NCI-H2227 treated with DMSO at 0.1 percent for 48 hours (cell line): ENCODE data around the gene HDHD5.

ENCODE experiments used
- DNase-seq: peaks from one replicate; lab custom pipeline; 2025; lab: John Stamatoyannopoulos, UW

HDHD5 gene

DNA sequence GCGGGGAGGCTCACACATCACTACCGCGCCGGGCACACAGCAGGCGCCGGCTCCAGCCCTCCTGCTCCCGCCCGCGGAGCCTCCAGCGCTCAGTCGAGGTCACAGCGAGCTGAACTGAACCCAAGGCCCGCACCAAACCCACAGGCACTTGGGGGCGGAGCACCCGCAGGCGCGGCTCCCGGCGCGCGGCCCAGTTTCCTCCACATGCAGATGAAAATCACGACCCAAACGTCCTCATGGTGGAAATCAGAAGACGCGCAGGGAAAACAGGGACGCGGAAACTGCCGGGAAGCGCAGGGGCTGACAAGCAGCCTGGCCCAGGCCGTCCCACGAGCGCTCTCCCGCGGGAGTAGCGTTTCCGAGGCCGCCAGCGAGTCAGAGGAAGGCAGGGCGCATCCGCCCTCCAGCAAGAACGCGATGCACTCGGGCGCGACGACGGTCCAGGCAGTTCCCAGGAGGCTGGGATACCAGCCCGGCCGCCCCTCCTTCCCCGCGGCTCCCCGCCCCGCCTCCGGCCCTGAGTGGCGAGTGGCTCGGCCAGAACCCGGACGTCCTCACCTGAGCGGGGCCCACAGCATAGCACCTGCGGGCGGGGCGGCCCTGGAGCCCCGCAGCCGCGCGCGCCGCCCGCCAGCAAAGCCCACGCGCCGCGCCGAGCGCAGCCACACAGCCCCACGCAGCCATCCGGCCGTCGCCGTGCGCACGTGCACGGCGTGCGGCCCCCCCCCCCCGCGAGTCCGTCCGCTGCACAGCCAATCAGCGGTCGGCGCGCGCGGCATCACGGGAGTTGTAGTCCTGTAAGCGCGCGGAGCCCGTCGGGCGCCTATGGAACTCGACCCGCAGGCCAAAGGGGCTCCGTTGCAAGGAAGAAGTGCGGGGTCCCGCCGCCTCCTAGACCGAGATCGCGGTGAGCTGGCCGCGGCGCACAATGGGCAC, at the start of gene HDHD5:
TSS of gene HDHD5 (minus strand) at position 710 of the 936 bp plus-strand sequence. CDS start at position 684, 26 bp downstream.
- DNase-seq, result peak; percentile 81

DNA sequence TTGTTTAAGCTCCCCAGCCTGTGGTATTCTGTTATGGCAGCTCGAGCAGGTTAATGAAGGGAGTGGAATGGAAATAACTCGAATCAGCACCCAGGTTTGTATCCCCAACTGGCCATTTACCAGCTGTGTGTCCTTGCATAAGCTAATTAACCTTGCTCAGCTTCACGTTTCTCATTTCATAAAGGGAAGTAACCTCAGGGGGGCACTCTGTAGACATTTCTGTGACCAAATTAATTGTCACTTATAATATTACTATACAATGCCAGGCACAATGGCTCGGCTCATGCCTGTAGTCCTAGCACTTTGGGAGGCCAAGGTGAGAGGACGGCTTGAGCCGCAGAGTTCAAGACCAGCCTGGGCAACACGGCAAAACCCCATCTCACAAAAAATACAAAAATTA, 46.4 kb upstream of the HDHD5 start:
- DNase-seq, result no peak

DNA sequence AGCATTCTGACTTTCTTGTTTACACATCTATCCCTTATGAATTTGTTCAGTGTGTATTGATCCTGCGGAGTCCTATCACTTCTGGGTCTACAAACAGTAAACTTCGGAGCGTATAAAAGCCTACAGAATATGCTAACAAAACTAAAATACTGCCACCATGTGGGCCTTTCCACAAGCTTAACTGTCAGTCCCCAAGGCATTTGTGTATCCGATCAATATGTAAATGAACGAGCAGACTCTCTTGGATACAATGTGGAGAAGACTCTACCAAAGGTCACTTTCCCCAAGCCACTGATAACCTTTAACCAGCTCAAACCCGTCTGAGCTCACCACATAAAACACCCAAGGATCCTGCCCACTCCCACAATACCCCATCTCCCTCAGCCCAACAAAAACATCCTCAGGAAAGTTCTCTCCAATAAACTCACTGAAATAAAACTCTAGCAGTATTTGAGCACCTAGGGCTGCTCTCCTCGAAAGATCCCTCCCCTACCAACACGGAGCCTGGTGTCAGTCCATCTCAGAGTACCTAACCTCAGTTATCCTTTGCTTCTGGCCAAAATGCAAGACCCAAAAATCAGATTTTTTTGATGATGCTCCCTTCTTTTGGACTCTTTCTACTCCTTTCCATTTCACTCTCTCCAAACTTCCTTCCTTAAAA, 42.3 kb upstream of the HDHD5 start:
- no peak for DNase-seq

DNA sequence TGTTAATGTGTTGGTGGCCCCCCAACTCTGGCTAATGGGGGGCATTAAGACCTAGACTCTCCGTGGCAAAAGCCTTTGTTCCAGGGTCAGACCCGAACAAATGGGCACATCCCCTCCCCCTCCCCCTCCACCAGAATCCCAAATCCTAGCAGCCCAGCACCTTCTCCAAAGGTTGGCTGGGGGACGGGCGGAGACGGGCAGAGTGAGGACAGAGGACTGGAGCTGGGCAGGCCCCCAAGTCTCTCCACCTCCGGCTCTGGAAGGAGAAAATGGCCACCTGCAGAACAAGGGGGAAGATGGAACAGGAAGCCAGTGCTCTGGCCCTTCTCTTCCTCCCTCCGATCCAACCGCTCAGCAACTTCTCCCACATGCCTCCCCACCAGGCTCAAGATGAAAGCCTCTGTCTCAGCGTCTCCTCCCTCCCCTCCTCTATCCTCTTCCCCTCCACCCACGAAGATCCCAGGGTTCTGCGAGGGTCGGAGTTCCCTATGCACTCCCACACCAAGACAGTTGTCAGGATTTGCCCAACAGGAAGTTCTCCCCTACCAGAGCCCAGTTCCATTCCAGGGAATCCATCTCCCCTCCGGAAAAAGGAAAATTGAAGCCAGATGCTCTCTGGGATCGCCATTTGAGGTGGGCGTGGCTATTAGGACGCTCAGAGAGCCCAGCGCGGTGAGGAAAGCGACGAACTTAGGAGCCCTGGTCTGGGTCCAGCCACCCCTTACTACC, 40.1 kb upstream of the HDHD5 start:
- peak; percentile 36 for DNase-seq

DNA sequence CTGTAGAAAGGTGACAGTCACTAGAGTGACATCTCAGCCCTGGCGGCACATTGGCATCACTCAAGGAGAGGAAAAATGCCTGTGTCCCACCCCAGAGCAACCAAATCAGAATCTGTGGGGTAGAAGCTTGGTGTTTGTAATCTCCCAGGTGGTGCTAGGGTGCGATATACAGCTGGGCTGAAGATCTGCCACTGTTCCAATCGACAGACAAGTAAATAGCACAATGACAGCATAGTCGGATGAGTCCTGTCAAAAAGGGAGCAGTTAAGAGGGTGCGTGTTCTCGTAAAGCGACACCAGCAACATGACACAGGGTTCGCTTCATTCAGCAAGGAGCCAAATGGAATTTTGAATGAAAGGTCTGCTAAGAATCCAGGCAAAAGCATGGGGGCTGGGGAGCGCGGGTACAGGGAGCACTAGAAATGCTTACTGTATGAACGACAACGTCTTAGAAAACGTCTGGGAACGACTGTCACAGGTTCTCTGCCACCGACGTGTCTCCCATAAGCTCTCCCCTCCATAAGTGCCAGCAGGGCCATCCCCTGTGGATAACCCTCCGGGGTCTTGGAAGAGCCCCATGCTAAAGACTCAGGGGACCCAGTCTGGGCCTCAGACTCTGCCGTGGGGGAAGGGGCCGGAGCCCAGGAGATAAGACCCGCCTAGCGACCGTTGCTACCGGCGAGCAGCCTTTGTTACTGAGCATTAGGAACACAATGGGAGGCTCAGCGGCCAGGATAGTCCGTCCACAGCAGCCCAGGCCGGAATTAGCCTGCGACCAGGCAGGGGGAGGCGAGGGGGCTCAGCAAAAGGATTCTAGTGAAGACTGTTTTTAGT, 39.3 kb upstream of the HDHD5 start:
- peak; percentile 61 for DNase-seq

DNA sequence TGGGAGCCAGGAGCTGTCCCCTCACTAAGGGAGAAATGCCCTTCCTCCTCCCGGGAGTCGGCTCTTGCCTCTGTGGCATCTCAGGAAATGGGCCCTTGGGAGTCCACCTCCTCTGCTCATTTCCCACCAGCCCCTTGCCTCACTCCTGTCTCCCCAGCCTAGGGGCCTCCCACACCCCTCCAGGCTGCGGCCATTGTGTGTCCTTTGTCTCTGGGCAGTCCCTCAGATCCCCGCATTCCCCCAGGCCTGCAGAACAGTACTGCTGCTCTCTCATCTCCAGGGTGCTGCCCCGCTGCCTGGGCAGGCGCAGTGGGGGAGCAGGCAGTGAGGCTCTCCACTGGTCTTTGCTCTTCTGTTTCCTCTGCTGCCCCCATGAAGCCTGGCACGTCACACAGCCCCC, 35.1 kb upstream of the HDHD5 start:
- DNase-seq, result no peak

DNA sequence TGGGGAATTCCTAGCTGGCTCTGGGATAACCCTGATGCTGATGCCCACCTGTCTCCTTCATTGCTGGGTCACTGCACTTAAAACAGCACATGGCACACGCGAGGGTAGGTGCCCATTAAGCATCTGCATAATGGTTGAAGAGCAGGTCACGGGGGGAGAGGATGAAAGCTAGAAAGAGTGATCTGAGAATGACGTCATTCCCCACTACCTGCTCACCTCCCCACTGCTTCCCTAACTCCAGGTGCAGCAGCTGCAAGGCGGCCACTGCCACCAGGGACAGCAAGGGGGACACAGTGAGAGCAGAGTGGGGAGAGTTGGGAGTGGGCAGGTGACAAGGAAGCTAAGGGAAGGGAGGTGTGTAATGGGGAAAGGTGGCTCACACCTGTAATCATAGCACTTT, 33.1 kb upstream of the HDHD5 start:
- DNase-seq, result no peak

DNA sequence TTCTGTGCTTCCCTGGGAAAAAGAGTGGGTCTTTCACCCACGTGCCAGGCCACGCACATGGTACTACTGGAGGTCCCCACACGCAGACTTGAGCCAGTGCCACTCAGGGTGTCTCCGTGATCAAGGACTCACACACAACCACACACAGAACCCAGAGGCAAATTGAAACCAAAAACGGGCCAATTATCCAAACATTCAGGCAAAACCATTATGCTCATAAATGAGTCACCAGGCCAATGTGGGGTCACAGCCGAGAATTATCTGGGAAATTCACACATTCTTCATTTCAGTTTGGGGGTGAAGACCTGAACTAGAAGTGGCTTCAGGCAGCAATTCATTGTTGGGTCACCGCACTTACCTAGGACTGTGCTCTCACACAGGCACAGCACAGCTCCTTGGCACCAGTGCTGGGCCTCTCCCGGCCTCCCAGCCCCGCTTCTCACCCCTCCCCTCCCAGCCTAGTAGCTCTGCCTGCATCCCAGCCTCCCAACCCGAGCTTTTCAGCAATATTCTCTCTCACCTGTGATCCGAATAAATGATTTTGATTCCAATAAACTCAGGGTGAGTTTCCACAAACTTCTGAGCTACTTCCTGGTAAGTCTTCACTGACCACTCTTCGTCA, 32.2 kb upstream of the HDHD5 start:
- no peak for DNase-seq

DNA sequence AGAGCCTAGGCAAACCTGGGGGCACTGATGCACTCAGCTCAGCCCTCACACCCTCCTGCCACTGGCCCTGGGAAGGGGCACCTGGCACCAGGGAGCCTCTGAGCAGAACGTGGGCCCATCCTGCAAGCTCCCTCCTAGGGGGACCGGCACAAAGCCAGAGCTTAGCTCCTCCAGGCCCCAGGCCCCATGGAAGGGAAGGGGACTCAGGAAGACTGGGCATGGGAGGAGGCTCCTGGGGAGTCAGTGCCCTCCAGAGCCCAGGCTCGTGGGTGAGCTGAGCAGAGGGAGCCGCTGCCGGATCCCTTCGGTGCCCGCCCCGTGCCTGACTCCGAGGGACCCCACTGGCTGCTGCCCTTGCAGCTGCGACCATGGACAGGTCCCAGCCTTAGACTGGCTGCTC, 31.6 kb upstream of the HDHD5 start:
- DNase-seq, result no peak

DNA sequence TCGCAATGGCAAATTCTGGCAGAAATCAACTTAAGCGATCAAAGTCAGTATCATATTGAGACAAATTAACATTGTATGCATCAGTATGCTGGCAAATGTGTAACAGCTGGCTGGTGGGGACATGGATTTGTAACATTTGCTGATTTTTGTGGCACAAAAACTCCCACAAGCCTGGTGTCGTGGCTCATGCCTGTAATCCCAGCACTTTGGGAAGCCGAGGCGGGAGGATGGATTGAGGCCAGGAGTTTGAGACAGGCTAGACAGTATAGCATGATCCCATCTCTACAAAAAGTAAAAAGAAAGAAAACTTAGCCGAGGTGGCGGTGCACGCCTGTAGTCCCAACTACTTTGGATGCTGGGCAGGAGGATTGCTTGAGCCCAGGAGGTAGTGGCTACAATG, 17.6 kb upstream of the HDHD5 start:
- DNase-seq, result no peak

DNA sequence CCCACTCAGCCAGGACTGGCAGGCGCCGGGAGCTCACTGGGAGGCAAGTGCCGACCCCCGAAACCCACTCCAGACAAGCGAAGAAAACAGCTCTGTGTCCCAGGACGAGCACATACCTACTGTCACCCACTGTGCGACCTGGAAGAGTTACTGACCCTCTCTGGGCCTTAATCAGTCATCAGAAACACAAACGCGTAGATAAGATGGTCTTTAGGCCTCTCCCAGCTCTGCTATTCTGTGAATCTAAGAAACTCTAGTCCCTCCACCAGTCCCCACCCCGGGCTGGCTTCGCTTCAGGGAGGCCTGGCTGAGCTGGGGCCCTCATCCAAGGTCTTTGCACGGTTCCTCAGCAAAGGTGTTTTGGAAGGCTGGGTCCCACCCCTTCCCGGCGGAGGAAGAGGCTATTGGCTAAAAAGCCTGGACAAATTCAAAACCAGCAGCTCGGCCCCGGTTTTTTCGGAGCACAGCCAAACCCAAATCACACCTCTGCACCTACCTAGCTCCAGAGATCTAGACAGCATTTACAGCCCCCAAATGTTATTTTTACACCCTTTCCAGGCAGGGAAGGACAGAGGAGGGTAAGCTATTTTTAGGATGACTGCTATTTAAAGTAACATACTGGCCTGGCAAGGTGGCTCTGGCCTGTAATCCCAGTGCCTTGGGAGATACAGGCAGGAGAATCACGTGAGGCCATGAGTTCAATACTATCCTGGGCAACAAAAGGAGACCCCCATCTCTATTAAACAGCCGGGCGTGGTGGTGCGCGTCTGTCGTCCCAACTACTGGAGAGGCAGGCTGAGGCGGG, 13.2 kb upstream of the HDHD5 start:
- no peak for DNase-seq

DNA sequence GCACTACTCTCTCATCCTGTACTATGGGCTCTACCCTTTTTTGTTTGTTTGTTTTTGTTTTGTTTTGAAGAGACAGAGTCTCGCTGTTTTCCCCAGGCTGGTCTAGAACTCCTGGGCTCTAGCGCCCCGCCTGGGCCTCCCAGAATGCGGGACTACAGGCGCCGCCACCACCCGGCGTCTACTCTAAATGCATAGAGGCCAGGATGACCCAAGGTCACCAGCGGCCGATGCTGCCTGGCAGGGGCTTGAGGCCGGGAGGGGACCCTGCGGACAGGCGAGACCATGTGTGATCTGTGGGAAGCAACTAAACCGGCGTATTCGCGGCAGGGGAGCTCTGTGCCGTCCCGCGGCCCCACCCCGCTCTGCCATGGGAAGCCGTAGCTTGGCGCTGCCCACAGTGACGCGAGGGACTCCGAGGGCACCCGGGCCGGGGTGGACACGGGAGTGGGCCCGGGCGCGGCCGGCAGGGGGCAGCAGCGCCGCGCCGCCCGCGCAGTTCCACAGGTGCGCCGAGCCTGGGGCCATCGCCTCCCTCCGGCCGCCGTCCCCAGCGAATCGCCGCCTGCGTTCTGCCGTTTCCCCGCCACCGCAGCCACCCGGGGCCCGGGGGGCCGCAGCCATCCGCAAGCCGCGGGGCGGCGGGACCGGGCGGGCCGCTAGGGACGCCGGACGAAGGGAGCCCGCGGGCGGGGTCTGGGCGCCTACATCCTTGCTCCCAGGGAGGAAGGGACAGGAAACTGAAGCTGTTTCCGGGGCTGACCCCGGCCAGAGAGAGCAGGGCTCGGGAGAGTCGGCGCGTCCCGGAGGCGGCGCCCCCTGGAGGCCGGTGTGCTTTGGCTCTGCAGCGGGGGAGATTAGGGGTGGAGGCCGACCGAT, 12.3 kb upstream of the HDHD5 start:
- peak; percentile 85 for DNase-seq

DNA sequence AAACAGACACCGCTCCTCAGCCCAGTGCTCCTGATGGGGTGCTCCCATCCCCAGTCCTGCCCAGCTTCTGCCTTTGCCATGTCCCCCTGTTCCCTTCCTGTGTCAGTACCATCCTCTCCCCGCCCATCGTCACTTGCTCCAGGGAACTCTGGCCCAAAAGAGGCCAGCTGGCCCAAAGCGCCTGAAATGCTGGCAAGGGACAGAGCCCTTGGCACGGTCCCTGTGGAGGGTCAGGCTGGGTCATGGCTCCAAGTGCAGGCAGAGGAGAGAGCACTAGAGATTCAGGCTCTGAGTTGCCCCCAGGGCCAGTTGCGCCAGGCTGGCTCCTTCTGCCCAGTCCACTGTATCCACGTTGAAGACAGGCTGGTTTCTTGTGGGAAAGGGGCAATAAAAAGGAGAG, 8.4 kb upstream of the HDHD5 start:
- DNase-seq, result no peak

DNA sequence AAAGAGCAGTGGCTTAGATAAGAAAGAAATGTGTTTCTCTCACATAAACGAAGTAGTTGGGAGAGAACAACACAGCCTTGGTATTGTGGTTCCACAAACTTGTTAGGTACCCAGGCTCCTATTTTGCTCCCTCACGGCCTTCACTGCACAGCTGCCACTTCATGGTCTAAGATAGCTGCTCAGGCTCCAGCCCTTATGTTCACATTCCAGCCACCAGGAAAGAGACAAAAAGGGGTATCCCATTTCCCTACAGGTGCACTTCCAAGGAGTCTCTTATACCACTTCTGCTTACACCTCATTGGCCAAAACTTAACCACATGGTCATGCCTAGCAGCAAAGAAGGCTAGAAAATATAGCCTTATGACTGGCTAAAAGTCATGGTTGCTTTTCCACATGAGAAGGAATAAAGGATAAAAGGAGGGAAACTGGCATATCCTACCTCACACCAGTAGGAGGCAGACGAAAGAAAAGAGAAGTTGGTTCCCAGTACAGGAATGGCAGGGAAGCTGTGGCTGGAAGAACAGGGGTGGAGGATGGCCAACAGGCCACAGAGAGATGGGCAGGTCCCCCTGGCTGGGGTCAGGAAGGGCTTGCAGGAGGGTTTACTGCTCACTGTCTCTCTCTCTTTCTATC, 5.4 kb upstream of the HDHD5 start:
- no peak for DNase-seq

DNA sequence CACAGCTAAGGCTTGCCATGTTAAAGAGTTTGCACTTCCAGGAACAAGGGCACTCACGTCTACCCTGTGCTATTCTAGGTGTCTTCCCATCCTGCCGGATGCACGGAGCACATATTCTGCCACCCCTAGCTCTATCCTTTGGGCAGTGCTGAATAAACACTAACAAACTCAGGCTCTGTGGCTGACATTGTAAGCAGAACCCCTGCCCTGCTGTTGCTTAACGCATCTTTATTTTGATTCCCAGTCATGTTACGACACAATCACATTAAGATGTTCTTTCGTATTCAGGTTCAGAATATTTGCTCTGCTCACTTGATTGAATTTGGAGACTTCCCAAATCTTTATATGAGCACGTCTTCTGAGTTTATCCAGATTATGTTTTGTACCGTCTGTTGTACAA, 3.7 kb upstream of the HDHD5 start:
- DNase-seq, result no peak

DNA sequence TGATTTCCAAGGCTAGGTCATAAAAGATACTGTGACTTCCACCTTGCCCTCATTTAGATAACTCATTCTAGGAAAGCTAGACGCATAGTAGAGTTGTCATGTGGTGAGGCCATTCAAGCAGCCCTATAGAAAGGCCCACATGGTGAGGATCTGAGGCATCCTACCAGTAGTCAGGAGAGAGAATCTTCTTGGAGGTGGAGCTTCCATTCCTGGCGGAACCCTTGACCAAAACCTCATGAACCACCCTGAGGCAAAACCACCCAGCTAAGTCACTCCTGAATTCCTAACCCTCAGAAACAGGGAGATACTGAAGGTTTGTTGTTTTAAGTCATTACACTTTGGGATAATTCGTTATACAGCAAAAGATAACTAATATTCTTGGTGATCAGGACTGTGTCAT, 2.9 kb upstream of the HDHD5 start:
- DNase-seq, result no peak

DNA sequence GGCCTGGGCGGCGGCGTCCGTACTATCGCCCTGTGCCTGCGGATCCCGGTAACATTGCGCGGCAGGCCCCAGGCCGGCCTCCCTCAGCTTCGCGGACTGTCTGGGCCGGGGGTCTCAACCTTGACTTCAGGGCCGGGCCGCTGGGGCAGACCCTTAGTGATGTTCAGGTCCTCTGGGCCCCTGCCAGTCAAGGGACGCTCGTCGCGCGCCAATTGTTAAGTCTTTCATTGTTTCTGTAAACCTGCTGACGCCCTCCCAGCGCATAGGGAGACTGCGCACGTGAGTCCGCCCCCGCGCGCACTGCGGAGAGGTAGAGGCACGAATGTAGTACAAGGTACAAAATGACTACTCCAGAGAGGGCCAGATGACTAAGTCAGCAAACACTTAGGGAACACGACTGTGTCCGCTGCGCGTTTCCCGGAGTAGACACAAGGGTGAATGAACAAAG, 451 bp upstream of the HDHD5 start:
- peak; percentile 61 for DNase-seq

DNA sequence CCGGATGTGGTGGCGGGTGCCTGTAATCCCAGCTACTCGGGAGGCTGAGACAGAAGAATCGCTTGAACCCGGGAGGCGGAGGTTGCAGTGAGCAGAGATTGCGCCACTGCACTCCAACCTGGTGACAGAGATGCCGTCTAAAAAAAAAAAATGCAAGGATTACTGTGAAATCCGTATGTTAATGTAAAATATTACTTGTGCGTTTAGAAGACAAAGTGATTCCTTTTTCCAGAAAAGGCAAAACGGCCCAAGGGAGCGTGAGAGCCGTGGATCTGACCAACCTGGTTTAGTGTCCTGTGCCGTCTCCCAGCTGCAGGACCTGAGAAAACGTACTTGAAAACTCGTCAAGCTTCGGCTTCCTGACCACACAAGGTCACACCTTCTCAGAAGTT, 905 bp downstream of the HDHD5 start:
- no peak for DNase-seq

DNA sequence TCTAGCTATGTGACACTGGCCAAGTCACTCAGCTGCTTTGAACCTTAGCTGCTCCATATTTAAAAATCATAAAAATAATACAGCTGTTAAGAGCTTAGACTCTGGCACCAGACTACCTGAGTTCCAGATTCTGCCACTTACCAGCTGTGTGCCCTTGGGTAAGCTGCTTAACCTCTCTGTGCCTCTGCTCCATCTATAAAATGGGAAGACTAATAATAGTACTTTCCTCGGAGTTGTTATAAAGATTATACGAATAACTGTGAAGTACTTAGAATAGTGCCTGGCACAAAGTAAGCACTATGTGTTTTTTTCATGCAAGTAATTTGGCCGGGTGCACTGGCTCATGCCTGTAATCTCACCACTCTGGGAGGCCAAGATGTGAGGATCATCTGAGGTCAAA, 1.4 kb downstream of the HDHD5 start:
- no peak for DNase-seq
